H1 (cell line): Measurements from ENCODE around the gene MEGF11.

Source experiments
- E2F6 ChIP-seq: IDR thresholded peaks from 2 replicates; pipeline ENCODE4 v1.6.1; 2012; ENCODE audit warnings: inconsistent platforms
- EZH2 ChIP-seq: fragments of 200-600 bp; sonication (generic); IDR thresholded peaks from 2 replicates; pipeline ENCODE4 v1.7.1; 2012; ENCODE audit warnings: low read depth, mild to moderate bottlenecking, moderate library complexity, low read length, inconsistent platforms; ENCODE audit not compliant: severe bottlenecking
- POLR2AphosphoS5 ChIP-seq: IDR thresholded peaks from 2 replicates; pipeline ENCODE4 v1.6.1; 2011; ENCODE audit warnings: low read depth, low read length
- TF ChIP-seq, protein P1 (sequence below), 3 experiments: IDR thresholded peaks; 1 replicate in 2 of 3; 2 replicates in 1 of 3; pipeline versions ENCODE4 v1.5.1 to v1.6.1; 2011; ENCODE audit warnings: low read length in 3 of 3, mild to moderate bottlenecking in 3 of 3, inconsistent platforms in 2 of 3, low read depth in 1 of 3, moderate library complexity in 1 of 3; ENCODE audit not compliant: insufficient read depth in 1 of 3; ENCODE audit errors: control extremely low read depth in 1 of 3

- TF ChIP-seq POLR2AphosphoS5 (no peak), E2F6 (no peak), EZH2 (no peak)
- TF ChIP-seq, protein P1, sequence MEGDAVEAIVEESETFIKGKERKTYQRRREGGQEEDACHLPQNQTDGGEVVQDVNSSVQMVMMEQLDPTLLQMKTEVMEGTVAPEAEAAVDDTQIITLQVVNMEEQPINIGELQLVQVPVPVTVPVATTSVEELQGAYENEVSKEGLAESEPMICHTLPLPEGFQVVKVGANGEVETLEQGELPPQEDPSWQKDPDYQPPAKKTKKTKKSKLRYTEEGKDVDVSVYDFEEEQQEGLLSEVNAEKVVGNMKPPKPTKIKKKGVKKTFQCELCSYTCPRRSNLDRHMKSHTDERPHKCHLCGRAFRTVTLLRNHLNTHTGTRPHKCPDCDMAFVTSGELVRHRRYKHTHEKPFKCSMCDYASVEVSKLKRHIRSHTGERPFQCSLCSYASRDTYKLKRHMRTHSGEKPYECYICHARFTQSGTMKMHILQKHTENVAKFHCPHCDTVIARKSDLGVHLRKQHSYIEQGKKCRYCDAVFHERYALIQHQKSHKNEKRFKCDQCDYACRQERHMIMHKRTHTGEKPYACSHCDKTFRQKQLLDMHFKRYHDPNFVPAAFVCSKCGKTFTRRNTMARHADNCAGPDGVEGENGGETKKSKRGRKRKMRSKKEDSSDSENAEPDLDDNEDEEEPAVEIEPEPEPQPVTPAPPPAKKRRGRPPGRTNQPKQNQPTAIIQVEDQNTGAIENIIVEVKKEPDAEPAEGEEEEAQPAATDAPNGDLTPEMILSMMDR (IDR thresholded peaks at IDR 0.05; ENCODE audit: control extremely low read depth in 1 of 3, insufficient read depth in 1 of 3, low read depth in 1 of 3, low read length in 3 of 3) = no peak
Observed at GRCh38 chr15:65956899-65957298, 296.7 kb downstream of the MEGF11 start.
